IMR-90 (cell line): ENCODE data around the gene CYSTM1.

Source experiments
- BHLHE40 ChIP-seq: fragments of 150-350 bp; IDR thresholded peaks from 2 replicates; pipeline ENCODE4 v1.6.1; 2016; ENCODE audit warnings: mild to moderate bottlenecking, low read depth, low read length
- CEBPB ChIP-seq: IDR thresholded peaks from 2 replicates; pipeline ENCODE4 v1.6.1; 2012; ENCODE audit warnings: low read depth, low read length, improper control_type of control experiment
- FOS ChIP-seq: fragments of 150-350 bp; IDR thresholded peaks from 2 replicates; pipeline ENCODE4 v1.6.1; 2016; ENCODE audit warnings: low read depth, low read length
- MAZ ChIP-seq: IDR thresholded peaks from 2 replicates; pipeline ENCODE4 v1.6.1; 2012; ENCODE audit warnings: low read depth, mild to moderate bottlenecking, low read length, improper control_type of control experiment, moderate library complexity, borderline replicate concordance
- POLR2A ChIP-seq: IDR thresholded peaks from 2 replicates; pipeline ENCODE4 v1.6.1; 2012; ENCODE audit warnings: mild to moderate bottlenecking, low read depth, low read length
- RAD21 ChIP-seq: IDR thresholded peaks from 2 replicates; pipeline ENCODE4 v1.6.1; 2012; ENCODE audit warnings: low read length, improper control_type of control experiment
- SMC3 ChIP-seq: fragments of 150-350 bp; IDR thresholded peaks from 2 replicates; pipeline ENCODE4 v1.6.1; 2016; ENCODE audit warnings: low read depth, mild to moderate bottlenecking, antibody characterized with exemption, low read length, moderate library complexity
- TF ChIP-seq, protein P1 (sequence below): conservative IDR thresholded peaks from 2 replicates; pipeline ENCODE4 v1.5.1; 2012; ENCODE audit warnings: mild to moderate bottlenecking, low read depth, low read length, improper control_type of control experiment
- TF ChIP-seq, protein P2 (sequence below): fragments of 150-350 bp; IDR thresholded peaks from 2 replicates; pipeline ENCODE4 v1.6.1; 2016; ENCODE audit warnings: low read depth, mild to moderate bottlenecking, low read length, moderate library complexity, borderline replicate concordance
- TF ChIP-seq, protein P3 (sequence below): fragments of 150-350 bp; IDR thresholded peaks from 2 replicates; pipeline ENCODE4 v1.6.1; 2017; ENCODE audit warnings: mild to moderate bottlenecking, antibody characterized with exemption, low read length, low read depth

DNA sequence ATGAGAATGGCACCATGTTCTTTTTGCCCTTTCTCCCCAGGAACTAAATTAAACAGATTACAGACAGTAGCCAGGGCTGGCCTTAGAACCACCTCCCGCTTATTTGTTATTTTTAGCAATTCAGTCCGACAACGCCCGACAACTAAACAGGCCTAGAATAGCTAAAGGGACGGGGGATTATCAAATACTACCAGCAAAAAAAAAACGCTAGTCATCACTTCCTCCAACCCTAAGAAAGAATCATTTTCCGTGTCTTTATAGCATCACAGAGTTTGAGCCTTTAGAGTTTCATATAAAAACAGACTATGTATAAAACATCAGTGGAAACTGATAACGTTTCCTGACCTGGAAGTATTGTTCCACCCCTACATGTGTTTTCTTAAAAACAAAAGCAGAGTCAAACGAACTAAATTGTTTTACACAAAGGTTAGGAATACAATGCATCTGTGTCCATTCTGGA is 92.6 kb downstream of the CYSTM1 start:
- TF ChIP-seq POLR2A (no peak), BHLHE40 (no peak), SMC3 (no peak), RAD21 (no peak), CEBPB (no peak), MAZ (no peak), FOS (no peak)
- TF ChIP-seq, protein P1, sequence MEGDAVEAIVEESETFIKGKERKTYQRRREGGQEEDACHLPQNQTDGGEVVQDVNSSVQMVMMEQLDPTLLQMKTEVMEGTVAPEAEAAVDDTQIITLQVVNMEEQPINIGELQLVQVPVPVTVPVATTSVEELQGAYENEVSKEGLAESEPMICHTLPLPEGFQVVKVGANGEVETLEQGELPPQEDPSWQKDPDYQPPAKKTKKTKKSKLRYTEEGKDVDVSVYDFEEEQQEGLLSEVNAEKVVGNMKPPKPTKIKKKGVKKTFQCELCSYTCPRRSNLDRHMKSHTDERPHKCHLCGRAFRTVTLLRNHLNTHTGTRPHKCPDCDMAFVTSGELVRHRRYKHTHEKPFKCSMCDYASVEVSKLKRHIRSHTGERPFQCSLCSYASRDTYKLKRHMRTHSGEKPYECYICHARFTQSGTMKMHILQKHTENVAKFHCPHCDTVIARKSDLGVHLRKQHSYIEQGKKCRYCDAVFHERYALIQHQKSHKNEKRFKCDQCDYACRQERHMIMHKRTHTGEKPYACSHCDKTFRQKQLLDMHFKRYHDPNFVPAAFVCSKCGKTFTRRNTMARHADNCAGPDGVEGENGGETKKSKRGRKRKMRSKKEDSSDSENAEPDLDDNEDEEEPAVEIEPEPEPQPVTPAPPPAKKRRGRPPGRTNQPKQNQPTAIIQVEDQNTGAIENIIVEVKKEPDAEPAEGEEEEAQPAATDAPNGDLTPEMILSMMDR: no peak
- TF ChIP-seq, protein P2, sequence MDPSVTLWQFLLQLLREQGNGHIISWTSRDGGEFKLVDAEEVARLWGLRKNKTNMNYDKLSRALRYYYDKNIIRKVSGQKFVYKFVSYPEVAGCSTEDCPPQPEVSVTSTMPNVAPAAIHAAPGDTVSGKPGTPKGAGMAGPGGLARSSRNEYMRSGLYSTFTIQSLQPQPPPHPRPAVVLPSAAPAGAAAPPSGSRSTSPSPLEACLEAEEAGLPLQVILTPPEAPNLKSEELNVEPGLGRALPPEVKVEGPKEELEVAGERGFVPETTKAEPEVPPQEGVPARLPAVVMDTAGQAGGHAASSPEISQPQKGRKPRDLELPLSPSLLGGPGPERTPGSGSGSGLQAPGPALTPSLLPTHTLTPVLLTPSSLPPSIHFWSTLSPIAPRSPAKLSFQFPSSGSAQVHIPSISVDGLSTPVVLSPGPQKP: no peak
- TF ChIP-seq, protein P3, sequence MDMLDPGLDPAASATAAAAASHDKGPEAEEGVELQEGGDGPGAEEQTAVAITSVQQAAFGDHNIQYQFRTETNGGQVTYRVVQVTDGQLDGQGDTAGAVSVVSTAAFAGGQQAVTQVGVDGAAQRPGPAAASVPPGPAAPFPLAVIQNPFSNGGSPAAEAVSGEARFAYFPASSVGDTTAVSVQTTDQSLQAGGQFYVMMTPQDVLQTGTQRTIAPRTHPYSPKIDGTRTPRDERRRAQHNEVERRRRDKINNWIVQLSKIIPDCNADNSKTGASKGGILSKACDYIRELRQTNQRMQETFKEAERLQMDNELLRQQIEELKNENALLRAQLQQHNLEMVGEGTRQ: no peak
